ENCODE data around the gene CEP162. TPM values are rescaled to one million over a fixed set of nuclear protein-coding genes. Genes with fewer than 3 reads are reported as not detected.
A peak's percentile ranks its signal among the peaks of the same experiment; 100 is the strongest.
"Not testable (repeated sequence)": the region's sequence is repeated elsewhere in the genome, so short reads cannot be mapped to it uniquely, and the experiment has no call there.

The CEP162 gene
- total RNA-seq, 1 donor from 2014 or later: 11.0 TPM

DNA sequence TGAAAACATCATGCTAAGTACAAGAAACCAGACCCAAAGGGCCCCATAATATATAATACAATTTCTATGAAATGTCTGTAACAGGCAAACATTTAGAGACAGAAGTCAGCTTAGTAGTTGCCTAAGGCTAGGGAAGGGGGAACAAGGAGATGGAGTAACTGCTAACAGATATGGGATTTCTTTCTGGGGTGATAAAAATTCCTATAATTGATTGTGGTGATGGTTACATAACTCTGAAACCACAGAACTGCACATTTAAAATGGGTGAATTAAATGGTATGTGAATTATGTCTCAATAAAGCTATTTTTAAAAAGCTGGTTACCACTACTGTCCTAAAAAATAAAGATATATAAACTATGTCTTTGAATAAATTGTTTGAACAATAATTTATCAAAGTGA lies 3.2 kb downstream of the CEP162 start:
- no peaks in the 10 kb centered on the region for H3K9me3 ChIP-seq
- TF ChIP-seq CTCF (IDR thresholded peaks at IDR 0.05): no peak
- H3K4me3 ChIP-seq: no peak overlapping the region
- ATAC-seq (no peak), DNase-seq (no peak)
- no peaks in the 10 kb centered on the region for H3K36me3 ChIP-seq
- intact Hi-C loops (cut with DNase I): loop anchor here (10.0 kb wide), 1 partner anchor 339 kb away; no protein-coding TSS in a partner anchor
- H3K27ac ChIP-seq: no peak overlapping the region
- H3K4me1 ChIP-seq: peaks cover 11% of the 10 kb centered on the region
- no peaks in the 10 kb centered on the region for H3K27me3 ChIP-seq

DNA sequence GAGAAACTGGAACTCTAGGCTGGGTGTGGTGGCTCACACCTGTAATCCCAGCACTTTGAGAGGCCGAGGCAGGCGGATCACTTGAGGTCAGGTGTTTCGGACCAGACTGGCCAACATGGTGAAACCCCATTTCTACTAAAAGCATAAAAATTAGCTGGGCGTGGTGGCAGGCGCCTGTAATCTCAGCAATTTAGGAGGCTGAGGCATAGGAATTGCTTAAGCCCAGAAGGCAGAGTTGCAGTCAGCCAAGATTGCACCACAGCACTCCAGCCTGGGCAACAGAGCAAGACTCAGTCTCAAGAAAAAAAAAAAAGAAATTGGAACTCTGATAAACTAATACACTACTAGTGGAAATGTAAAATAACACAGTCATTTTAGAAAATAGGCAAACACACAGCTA lies 3.8 kb downstream of the CEP162 start:
- intact Hi-C loops (cut with DNase I): loop anchor here (10.0 kb wide), 1 partner anchor 339 kb away; no protein-coding TSS in a partner anchor
- peaks cover 11% of the 10 kb centered on the region for H3K4me1 ChIP-seq
- not testable (repeated sequence) for H3K27me3 ChIP-seq, ATAC-seq, DNase-seq, H3K9me3 ChIP-seq, H3K4me3 ChIP-seq, H3K27ac ChIP-seq, H3K36me3 ChIP-seq

GRCh38 chr6:84222426-84222825 lies 5.0 kb downstream of the CEP162 start:
- Histone ChIP-seq H3K27ac (no peak overlapping the region), H3K9me3 (no peaks in the 10 kb centered on the region), H3K36me3 (no peaks in the 10 kb centered on the region), H3K4me1 (peaks cover 6% of the 10 kb centered on the region), H3K4me3 (no peak overlapping the region), H3K27me3 (no peaks in the 10 kb centered on the region)
- intact Hi-C loops (cut with DNase I): loop anchor here (10.0 kb wide), 1 partner anchor 338 kb away; no protein-coding TSS in a partner anchor
- DNase-seq (no peak), ATAC-seq (no peak)
- no peak for TF ChIP-seq CTCF (IDR thresholded peaks at IDR 0.05)

GRCh38 chr6:84220809-84221409 lies 6.5 kb downstream of the CEP162 start:
- H3K4me3 ChIP-seq: no peak overlapping the region
- no peaks in the 10 kb centered on the region for H3K9me3 ChIP-seq
- no peaks in the 10 kb centered on the region for H3K36me3 ChIP-seq
- H3K4me1 ChIP-seq: no peaks in the 10 kb centered on the region
- peak; percentile 60 for TF ChIP-seq CTCF (IDR thresholded peaks at IDR 0.05)
- DNase-seq: no peak
- intact Hi-C loops (cut with DNase I): loop anchor here (10.0 kb wide), 1 partner anchor 336 kb away; no protein-coding TSS in a partner anchor
- H3K27me3 ChIP-seq: no peaks in the 10 kb centered on the region
- no peak for ATAC-seq
- no peak overlapping the region for H3K27ac ChIP-seq

- H3K36me3 ChIP-seq: no peaks in the 10 kb centered on the region
- no peaks in the 10 kb centered on the region for H3K27me3 ChIP-seq
- no peak overlapping the region for H3K4me3 ChIP-seq
- H3K4me1 ChIP-seq: no peaks in the 10 kb centered on the region
- H3K9me3 ChIP-seq: no peaks in the 10 kb centered on the region
- no peak for DNase-seq
- no peak for TF ChIP-seq CTCF (IDR thresholded peaks at IDR 0.05)
- H3K27ac ChIP-seq: no peak overlapping the region
- no peak for ATAC-seq
- intact Hi-C loops (cut with DNase I): no loop called here
Measured at GRCh38 chr6:84218091-84218490, 9.4 kb downstream of the CEP162 start.

- intact Hi-C loops (cut with DNase I): no loop called here
- TF ChIP-seq CTCF (IDR thresholded peaks at IDR 0.05): no peak
- no peak for ATAC-seq
Measured at GRCh38 chr6:84213217-84213616, 14.2 kb downstream of the CEP162 start.

More at GRCh38 chr6:84213217-84213616, 14.2 kb downstream of the CEP162 start:
- Histone ChIP-seq H3K27me3 (no peaks in the 10 kb centered on the region), H3K36me3 (peaks cover 20% of the 10 kb centered on the region), H3K4me1 (no peaks in the 10 kb centered on the region), H3K4me3 (no peak overlapping the region), H3K9me3 (no peaks in the 10 kb centered on the region), H3K27ac (no peak overlapping the region)
- DNase-seq: no peak
